GM19238 (cell line): ENCODE results near the gene USP38.
"Not testable (repeated sequence)": the region's sequence is repeated elsewhere in the genome, so short reads cannot be mapped to it uniquely, and the experiment has no call there.

ENCODE experiments used
- DNase-seq: peaks from one replicate; pipeline ENCODE4 v3.0.0; 2011; ENCODE audit warnings: low spot score; ENCODE audit not compliant: insufficient read length

Gene USP38, protein sequence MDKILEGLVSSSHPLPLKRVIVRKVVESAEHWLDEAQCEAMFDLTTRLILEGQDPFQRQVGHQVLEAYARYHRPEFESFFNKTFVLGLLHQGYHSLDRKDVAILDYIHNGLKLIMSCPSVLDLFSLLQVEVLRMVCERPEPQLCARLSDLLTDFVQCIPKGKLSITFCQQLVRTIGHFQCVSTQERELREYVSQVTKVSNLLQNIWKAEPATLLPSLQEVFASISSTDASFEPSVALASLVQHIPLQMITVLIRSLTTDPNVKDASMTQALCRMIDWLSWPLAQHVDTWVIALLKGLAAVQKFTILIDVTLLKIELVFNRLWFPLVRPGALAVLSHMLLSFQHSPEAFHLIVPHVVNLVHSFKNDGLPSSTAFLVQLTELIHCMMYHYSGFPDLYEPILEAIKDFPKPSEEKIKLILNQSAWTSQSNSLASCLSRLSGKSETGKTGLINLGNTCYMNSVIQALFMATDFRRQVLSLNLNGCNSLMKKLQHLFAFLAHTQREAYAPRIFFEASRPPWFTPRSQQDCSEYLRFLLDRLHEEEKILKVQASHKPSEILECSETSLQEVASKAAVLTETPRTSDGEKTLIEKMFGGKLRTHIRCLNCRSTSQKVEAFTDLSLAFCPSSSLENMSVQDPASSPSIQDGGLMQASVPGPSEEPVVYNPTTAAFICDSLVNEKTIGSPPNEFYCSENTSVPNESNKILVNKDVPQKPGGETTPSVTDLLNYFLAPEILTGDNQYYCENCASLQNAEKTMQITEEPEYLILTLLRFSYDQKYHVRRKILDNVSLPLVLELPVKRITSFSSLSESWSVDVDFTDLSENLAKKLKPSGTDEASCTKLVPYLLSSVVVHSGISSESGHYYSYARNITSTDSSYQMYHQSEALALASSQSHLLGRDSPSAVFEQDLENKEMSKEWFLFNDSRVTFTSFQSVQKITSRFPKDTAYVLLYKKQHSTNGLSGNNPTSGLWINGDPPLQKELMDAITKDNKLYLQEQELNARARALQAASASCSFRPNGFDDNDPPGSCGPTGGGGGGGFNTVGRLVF

DNA sequence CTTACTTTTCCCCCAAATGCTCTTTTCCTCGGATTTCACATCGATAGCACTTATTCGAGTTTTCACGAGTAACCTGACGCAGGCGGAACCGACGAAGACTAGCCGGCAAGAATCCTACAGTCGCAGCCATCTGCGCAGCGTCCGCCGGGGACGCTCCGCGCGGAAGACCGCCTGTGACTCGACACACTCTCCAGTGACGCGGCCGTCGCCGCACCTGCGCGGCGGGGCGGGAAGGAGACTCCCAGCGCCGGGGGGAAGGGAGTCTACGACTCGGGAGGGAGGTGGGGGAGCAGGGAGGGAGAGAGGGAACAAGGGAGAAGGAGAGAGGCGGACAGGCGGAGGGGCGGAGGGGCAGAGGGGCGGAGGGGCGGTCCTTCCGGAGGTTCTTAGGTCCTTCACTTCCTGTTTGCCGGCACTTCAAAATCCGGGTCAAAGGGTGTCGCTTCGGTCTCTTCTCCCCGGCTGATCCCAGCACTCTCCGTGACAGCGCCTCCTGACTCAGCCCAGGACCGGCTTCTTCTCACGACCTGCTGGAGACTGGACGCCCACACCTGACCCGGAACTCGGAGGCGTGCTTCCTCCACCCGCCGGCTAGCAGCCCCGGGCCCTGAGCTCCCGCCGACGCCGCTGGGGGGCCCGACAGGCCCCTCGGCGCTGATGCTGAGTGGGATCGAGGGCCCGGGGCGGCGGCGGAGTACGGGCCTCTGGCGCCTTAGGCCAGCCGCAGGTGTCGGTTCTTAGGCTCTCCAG is at the start of gene USP38:
Gene USP38 (plus strand): TSS at position 415 of the 750 bp plus-strand sequence. CDS start 534 bp downstream, outside the sequence.
- peak; percentile 48 for DNase-seq

DNA sequence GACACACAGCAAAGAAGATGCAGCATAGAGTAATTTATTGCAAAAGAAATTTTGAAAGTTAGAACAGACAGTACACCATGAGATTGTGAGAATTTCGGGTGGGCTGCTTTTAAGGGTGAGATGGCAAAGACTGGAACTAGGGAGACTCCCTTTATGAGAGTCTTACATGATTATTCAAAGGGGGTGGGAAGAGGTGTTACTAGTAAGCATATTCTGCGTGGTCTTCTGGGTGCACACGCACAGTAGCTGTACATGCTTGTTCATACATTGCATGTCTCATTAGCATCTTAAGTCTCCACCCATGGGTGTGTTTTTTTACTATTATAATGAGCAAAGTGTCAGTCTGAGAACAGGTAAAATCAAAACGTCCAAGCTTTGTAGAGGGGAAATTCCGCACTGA is 49.4 kb upstream of the USP38 start:
- no peak for DNase-seq

DNA sequence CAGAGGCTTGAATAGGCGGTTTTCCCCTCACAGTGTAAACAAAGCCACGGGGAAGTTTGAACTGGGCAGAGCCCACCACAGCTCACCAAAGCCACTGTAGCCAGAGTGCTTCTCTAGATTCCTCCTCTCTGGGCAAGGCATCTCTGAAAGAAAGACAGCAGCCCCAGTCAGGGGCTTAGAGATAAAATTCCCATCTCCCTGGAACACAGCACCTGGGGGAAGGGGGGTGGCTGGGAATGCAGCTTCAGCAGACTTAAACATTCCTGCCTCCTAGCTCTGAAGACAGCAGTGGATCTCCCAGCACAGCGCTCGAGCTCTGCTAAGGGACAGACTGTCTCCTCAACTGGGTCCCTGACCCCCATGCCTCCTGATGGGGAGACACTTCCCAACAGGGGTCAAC is 44.0 kb upstream of the USP38 start:
- no peak for DNase-seq

GRCh38 chr4:143148521-143148920 is 36.2 kb upstream of the USP38 start:
- no peak for DNase-seq

- no peak for DNase-seq
Measured at GRCh38 chr4:143156853-143157252, 27.9 kb upstream of the USP38 start.

- DNase-seq = no peak
Measured at GRCh38 chr4:143163614-143164013, 21.1 kb upstream of the USP38 start.

DNA sequence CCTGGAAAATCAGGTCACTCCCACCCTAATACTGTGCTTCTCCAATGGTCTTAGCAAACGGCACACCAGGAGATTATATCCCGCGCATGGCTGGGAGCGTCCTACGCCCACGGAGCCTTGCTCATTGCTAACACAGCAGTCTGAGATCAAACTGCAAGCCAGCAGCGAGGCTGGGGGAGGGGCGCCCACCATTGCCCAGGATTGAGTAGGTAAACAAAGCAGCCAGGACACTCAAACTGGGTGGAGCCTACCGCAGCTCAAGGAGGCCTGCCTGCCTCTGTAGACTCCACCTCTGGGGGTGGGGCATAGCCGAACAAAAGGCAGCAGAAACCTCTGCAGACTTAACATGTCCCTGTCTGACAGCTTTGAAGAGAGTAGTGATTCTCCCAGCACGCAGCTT is 18.0 kb upstream of the USP38 start:
- not testable (repeated sequence) for DNase-seq

- DNase-seq = no peak
Measured at GRCh38 chr4:143178923-143179322, 5.8 kb upstream of the USP38 start.

DNA sequence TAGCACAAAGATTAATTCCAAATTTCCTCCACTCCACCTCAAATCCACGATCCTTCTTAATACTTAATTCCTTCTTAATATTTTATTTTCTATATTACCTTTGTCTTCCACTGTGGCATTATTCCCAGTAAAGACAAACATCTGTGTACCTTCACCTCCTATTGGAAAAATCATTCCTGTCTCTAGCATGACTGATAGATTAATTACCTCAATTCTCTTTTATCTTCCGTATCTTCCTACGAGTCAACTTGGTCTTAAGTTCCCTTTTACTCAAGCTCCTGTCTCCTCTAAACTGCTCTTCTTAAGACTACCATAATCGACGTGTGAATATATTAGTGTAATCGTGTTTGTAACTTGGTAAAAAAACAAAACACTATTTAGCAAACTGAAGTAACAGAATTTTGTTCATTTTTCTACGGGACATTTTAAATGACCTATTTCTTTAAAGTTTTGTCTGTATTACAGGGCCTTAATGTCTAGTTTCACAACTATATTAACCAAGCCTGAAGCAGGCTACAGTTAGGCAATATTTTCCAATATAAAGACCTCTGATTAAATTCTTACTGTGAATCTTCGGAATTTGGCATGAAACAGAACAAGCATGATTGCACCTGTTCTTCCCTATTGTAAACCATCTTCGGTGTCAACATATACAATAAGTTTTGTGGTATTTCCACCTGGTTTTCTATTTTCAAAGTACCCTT is 1.1 kb upstream of the USP38 start:
- DNase-seq = no peak

DNA sequence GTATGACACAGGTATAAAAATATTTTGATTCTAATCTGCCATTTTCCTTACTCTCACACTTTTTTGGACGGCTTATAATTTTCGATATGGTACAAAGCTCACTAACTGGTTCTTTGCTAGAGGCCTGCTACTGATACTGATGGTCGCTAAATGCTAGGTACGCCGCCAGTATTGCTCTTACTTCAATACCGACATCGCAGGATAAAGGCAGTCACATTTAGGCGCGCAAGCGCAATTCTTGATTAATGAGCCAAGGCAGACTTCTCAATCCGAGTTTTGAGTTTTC is 557 bp upstream of the USP38 start:
- DNase-seq = no peak

- no peak for DNase-seq
Measured at GRCh38 chr4:143185253-143186107, 763 bp downstream of the USP38 start.

- DNase-seq = no peak
Measured at GRCh38 chr4:143186212-143186611, 1.5 kb downstream of the USP38 start.

- DNase-seq = no peak
Measured at GRCh38 chr4:143186649-143187048, 1.9 kb downstream of the USP38 start.

DNA sequence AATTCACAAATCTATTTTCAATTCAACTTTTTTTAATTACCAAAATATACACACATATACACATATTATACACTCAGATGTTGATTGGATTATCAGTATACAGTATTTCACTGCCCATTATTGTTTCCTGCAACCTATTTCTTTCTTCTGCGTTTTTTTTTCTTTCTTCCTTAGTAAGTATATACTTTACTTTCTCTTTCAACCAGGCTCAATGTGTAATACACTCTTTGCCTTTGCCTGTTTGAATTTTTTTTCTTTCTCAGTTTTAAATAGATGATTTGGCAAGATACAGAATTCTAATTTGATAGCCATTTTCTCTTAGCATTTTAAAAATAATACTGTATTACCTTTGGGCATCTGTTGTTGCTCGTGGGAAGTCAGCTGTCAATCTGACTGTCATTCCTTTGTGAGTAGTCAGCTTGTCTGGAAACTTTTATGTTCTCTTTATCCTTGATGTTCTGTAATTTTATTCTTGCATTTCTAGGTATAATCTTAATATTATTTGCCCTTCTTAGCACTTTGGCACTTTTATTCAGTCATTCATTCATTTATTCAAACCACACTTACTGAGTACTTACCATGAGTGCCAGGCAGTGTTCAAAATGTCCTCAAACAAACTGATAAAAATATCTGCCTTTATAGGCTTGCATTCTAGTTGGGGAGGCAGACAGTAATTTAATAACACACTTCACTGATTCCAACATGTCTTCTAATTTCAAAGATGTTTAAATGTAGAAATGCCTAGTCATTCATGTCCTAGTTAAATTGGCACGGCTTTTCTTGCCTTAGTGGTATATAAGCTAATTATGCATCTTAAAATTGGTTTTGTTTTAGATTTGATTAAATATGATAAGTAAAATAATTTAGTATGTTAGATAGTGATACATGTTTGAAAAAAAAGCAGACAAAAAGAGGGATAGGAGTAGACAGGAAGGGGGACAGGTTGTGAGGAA is 3.7 kb downstream of the USP38 start:
- no peak for DNase-seq

- no peak for DNase-seq
Measured at GRCh38 chr4:143189528-143189927, 4.8 kb downstream of the USP38 start.

GRCh38 chr4:143195581-143195980 is 10.9 kb downstream of the USP38 start:
- DNase-seq = no peak

- DNase-seq = no peak
Measured at GRCh38 chr4:143196323-143196722, 11.6 kb downstream of the USP38 start.

DNA sequence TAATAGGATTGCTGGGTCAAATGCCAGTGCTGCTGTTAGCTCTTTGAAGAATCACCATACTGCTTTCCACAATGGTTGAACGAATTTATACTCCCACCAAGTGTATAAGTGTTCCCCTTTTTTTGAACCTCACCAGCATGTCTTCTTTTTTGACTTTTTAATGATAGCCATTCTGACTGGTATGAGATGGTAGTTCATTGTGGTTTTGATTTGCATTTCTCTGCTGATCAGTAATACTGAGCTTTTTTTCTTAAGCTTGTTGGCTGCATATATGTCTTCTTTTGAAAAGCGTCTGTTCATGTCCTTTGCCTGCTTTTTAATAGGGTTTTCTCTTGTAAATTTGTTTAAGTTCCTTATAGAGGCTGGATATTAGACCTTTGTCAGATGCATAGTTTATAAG is 14.8 kb downstream of the USP38 start:
- no peak for DNase-seq

DNA sequence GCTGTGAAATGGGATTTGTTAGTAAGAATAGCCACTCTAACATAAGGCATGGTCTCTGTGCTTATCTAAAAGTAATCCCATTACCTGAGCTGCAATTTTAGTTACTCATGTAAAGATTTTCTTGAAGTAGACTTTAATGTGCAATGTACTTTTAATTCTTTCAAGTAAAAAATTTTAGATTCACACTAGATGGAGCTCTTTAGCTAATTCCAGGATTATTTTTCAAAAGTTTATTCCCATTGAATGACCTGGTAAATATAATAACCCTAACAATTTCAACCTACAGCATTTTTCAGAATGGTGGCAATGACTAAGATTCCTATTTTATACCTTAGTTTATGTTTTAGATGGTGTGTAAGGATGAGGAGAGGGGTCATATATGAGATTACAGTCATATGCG is 18.1 kb downstream of the USP38 start:
- no peak for DNase-seq
